Suprapubic skin (tissue), 4 donors: ENCODE data around the gene P2RY14.
A peak's percentile ranks its signal among the peaks of the same experiment; 100 is the strongest.

Source experiments
- CTCF ChIP-seq, 2 donors: fragments of 200-600 bp in 1 of 2; fragments of 450-650 bp in 1 of 2; sonication (generic) in 1 of 2; IDR thresholded peaks; one replicate each; pipeline ENCODE4 v1.5.1; 2016 to 2019; ENCODE audit warnings: antibody characterized with exemption in 2 of 2, mild to moderate bottlenecking in 1 of 2, moderate library complexity in 1 of 2
- EP300 ChIP-seq: sonication (generic); formaldehyde crosslinking; IDR thresholded peaks from one replicate; pipeline ENCODE4 v1.6.1; 2017; ENCODE audit warnings: antibody characterized with exemption
- POLR2A ChIP-seq, 2 donors: fragments of 450-650 bp; IDR thresholded peaks; one replicate each; pipeline ENCODE4 v1.6.1; 2017; ENCODE audit warnings: antibody characterized with exemption in 2 of 2, mild to moderate bottlenecking in 2 of 2, moderate library complexity in 2 of 2
- POLR2AphosphoS5 ChIP-seq, 3 donors: sonication (generic); formaldehyde crosslinking; IDR thresholded peaks; one replicate each; pipeline ENCODE4 v1.6.1; 2017; ENCODE audit warnings: antibody characterized with exemption in 3 of 3

- TF ChIP-seq CTCF (IDR thresholded peaks at IDR 0.05) = no peak
- no peak for TF ChIP-seq POLR2AphosphoS5 (IDR thresholded peaks at IDR 0.05)
- TF ChIP-seq POLR2A (IDR thresholded peaks at IDR 0.05) = no peak
- peak; percentile 36 for TF ChIP-seq EP300
These were observed 18.7 kb downstream of the P2RY14 start for GRCh38 chr3:151259664-151260063.
